Stimulated activated CD4-positive, alpha-beta T cell treated with anti-CD3 and anti-CD28 coated beads, Interleukin-2, amount 100 ng/mL, for 24 hours (primary cell): ENCODE measurements around the gene EXD1.
"Not testable (repeated sequence)": the region's sequence is repeated elsewhere in the genome, so short reads cannot be mapped to it uniquely, and the experiment has no call there.

ENCODE experiments used
- DNase-seq, 2 donors: peaks; one replicate each; pipeline ENCODE4 v3.0.0-alpha.2; 2020

EXD1 gene, protein sequence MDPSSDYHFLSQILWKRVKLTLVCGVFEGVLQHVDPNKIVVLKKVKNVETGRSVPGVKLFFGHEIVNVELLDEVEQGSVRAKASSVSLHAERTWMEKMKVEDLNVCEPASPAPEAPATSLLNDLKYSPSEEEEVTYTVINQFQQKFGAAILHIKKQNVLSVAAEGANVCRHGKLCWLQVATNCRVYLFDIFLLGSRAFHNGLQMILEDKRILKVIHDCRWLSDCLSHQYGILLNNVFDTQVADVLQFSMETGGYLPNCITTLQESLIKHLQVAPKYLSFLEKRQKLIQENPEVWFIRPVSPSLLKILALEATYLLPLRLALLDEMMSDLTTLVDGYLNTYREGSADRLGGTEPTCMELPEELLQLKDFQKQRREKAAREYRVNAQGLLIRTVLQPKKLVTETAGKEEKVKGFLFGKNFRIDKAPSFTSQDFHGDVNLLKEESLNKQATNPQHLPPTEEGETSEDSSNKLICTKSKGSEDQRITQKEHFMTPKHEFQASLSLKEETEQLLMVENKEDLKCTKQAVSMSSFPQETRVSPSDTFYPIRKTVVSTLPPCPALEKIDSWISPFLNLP

DNA sequence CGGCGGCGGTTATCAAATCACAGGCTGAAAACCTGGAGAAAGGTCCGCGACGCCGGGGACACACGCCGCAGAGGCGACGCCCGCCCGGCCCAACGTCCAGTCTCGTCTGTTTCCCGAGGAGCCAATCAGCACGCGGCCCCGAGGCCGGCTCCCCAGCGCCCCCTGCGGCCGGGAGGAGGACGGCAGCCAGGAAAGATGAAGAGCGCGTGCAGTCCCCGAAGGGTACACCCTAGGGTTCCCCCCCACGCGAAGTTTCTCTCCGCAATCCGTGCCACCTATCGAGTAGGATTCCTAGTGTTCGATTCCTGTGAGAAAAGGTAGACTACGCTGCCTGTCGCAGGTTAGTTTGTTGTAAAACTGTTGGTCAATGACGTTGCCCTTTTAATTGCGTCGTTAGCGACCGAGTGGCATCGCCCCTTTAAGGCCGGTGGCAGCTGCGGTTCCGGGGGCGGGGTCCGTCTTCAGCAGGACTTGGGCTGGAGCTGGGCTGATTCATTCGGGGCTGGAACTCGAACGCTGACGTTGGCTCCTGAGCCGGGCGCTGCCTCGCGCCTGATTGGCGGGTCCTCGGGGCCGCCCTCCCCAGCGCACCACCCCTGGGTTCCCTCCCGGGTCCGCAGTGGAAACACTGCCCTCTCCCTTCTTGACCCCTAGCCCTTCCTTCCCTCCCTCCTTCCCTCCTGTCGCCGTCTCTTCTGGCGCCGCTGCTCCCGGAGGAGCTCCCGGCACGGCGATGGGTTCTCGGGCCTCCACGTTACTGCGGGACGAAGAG, at the start of gene EXD1, which contains the start of gene CHP1:
Gene EXD1 (minus strand): TSS at position 108 of the 772 bp plus-strand sequence. CDS start 4,182 bp downstream, outside the sequence.
Gene CHP1 (plus strand): TSS at position 619 of the 772 bp plus-strand sequence. CDS start 115 bp downstream, at position 734.
- peak; percentile 98 for DNase-seq

- DNase-seq, result no peak
These were observed 49.2 kb upstream of the EXD1 start for GRCh38 chr15:41279535-41280283.

DNA sequence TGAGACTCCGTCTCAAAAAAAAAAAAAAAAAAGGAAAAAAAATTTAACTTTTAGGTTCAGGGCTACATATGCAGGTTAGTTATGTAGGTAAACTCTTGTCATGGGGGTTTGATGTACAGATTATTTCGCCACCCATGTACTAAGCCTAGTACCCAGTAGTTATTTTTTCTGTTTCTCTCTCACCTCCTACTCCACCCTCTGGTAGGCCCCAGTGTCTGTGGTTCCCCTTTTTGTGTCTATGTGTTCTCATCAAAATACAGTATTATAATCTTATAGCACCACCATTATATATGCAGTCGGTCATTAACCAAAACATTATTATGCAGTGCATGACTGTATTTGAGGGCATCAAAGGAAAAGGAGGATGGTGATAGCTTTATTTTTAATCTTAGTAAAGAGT, 47.8 kb upstream of the EXD1 start:
- DNase-seq, result no peak

GRCh38 chr15:41276831-41277230, 46.3 kb upstream of the EXD1 start:
- DNase-seq, result no peak

- no peak for DNase-seq
These were observed 39.3 kb upstream of the EXD1 start for GRCh38 chr15:41269887-41270286.

GRCh38 chr15:41263891-41264351, 33.4 kb upstream of the EXD1 start:
- DNase-seq, result no peak

DNA sequence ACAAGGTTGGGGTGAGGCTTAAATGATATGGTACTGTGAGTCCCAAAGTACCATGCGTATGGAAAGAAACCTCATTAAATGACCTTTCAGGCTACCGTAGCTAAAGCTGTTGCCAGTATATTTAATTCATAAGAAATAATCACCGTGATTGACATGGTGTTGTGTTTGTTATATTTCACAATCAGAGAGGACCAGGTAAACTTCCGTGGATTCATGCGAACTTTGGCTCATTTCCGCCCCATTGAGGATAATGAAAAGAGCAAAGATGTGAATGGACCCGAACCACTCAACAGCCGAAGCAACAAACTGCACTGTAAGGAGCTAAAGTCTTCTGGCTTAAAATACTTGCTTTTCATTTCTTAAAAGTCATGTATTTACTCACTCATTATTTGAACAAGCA, 32.0 kb upstream of the EXD1 start:
- no peak for DNase-seq

DNA sequence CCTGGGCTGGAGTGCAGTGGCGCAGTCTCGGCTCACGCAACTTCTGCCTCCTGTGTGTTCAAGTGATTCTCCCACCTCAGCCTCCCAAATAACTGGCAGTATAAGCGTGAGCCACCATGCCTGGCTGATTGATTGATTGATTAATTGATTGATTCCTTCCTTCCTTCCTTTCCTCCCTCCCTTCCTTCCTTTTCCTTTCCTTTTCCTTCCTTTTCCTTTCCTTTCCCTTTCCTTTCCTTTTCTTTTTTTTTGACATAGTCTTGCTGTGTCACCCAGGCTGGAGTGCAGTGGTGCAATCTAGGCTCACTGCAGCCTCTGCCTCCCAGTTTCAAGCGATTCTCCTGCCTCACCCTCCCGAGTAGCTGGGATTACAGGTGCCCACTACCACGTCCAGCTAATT, 30.4 kb upstream of the EXD1 start:
- DNase-seq, result not testable (repeated sequence)

GRCh38 chr15:41259546-41260189, 29.1 kb upstream of the EXD1 start:
- no peak for DNase-seq

GRCh38 chr15:41258750-41259471, 28.4 kb upstream of the EXD1 start:
- no peak for DNase-seq

DNA sequence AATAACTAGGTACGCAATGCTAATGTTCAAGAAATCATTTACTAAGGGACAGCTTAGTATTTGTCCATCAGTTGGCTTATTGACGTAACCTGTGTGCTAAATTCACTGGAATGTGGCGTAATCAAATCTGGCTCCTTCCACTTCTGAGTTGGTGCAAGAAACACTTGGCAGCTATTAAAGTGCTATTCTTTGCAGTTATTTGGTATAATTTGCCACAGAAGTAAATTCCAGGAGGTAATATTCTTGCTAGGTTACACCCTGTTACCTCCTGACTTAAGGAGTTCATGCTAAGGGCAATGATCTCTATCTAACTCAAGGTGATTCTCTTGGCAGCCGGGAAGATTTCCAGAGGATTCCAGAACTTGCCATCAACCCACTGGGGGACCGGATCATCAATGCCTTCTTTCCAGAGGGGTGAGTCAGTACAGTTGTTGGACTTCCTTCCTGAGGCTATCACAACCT, 26.1 kb upstream of the EXD1 start:
- DNase-seq, result no peak

DNA sequence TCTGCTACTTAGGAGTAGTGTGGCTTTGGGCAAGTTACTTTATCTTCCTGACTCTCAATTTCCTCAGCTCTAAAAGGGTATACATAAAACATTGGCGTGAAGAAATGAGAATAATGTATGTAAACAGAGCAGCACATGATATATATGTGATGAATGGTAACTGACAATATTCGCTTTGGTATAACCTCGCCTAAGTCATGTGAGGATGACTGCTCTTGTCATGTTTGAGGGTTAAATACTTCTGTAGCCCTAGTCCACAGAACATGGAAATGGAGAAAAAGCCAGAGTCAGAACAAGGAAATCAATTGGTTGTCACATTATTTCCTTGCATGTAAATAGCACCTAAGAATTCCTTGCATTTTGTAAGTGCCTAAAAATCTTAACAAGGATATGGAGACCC, 25.5 kb upstream of the EXD1 start:
- DNase-seq, result no peak

GRCh38 chr15:41254560-41254959, 24.0 kb upstream of the EXD1 start:
- no peak for DNase-seq

DNA sequence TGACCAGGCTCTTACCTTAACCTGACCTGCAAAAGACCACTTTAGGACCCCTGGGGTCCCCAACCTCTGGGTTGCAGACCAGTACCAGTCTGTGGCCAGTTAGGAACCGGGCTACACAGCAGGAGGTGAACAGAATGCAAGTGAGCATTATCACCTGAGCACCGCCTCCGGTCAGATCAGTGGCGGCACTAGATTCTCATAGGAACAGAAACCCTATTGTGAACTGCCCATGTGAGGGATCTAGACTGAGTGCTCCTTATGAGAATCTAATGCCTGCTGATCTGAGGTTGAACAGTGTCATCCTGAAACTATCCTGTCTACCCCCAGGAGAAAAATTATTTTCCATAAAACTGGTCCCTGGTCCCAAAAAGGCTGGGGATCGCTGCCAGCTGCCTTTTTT, 20.9 kb upstream of the EXD1 start:
- DNase-seq, result no peak

DNA sequence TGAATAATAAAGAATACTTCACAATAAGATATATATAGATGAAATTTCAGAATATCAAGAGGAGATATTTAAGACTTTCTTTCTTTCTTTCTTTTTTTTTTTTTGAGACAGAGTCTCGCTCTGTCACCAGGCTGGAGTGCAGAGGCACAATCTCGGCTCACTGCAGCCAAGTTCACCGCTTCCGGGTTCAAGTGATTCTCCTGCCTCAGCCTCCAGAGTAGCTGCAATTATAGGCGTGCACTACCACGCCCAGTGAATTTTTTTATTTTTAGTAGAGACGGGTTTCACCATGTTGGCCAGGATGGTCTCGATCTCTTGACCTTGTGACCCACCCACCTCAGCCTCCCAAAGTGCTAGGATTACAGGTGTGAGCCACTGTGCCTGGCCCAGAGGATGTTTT, 20.2 kb upstream of the EXD1 start:
- DNase-seq, result not testable (repeated sequence)

DNA sequence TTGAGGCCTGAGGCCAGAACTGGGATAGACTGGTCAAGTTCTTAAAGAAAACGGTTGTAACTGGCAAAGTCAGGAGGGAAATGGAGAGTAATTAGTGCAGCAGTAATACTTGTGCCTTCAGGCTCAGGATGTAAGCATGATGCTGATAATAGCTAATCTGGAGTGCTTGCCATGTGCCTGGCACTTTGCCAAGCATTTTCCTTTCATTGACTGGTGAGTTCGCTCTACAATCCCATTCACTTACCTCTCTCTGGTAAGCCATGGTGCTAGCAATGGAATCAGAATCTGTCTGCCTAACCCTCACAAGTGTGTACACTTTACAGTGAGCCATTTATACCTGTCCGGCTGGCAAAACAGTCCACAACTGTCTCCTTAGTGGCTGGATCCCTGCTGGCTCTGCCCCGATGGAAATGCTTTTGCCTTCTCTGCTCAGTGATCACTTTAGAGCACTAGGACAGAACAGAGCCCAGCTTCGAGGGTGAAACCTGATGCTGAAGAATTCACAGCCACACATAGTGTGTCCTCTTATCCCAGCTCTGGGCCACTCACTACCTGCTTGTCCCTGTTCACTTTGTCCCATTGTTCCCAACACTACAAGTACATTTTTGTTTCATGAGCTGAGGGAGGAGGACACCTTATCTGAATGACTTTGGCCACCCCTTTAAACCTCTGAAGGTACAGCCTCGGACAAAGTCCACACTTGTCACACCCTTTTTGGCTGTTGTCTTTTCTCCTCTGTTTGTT, 10.8 kb upstream of the EXD1 start:
- no peak for DNase-seq

DNA sequence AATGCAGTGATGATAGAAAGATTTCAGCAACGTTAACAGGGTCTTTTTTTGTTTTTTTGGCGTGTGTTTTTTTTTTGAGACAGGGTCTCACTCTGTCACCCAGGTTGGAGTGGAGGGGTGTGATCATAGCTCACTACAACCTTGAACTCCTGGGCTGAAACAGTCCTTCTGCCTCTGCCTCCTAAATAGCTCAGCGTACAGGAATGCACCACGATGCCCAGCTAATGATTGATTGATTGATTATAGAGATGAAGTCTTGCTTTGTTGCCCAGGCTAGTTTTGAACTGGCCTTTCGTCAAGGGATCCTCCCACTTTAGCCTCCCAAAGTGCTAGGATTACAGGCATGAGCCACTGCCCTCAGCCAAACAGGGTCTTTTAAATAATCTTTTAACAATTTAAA, 7.5 kb upstream of the EXD1 start:
- DNase-seq, result no peak

GRCh38 chr15:41235929-41236328, 5.4 kb upstream of the EXD1 start:
- no peak for DNase-seq

DNA sequence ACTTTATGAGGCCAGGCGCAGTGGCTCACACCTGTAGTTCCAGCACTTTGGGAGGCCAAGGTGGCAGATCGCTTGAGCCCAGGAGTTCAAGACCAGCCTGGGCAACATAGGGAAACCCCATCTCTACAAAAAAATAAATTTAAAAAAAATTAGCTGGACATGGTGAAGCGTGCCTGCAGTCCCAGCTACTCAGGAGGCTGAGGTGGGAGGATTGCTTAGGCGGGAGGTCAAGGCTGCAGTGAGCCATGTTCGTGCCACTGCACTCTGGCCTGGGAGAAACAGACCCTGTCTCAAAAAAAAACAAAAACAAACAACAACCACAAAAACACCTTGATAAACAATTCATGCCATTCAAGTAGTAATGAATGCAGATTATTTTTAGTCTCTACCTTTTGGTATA, 4.7 kb upstream of the EXD1 start:
- DNase-seq, result not testable (repeated sequence)

GRCh38 chr15:41233367-41233771, 2.8 kb upstream of the EXD1 start:
- no peak for DNase-seq
